CD14-positive monocyte (primary cell): ENCODE data around the gene TXLNB. TPM values are rescaled to one million over a fixed set of nuclear protein-coding genes. Genes with fewer than 3 reads are reported as not detected.

Experiments used
- DNase-seq, 3 donors: peaks; one replicate each; pipeline ENCODE4 v3.0.0-alpha.2; 2011 to 2022
- H2AFZ ChIP-seq: 2 replicates; pipeline ENCODE4 v1.6.0; 2012; ENCODE audit warnings: mild to moderate bottlenecking, low read depth, low read length, inconsistent platforms; ENCODE audit not compliant: insufficient read depth, poor library complexity, severe bottlenecking
- H3K27ac ChIP-seq, 2 donors: 1 replicate in 1 of 2; 2 replicates in 1 of 2; pipeline ENCODE4 v1.5.1; 2012 to 2013; ENCODE audit warnings: low read length in 2 of 2, control low read depth in 1 of 2, inconsistent platforms in 1 of 2, low read depth in 1 of 2, mild to moderate bottlenecking in 1 of 2
- H3K27me3 ChIP-seq, 2 donors: one replicate each; pipeline versions ENCODE4 v1.6.0 to v1.6.1; 2011 to 2013; ENCODE audit warnings: low read length in 2 of 2; ENCODE audit not compliant: control insufficient read depth in 2 of 2, insufficient read depth in 2 of 2
- H3K36me3 ChIP-seq, 2 donors: replicated peaks in 1 of 2; 1 replicate in 1 of 2; 2 replicates in 1 of 2; pipeline versions ENCODE4 v1.5.1 to v1.6.1; 2012 to 2013; ENCODE audit warnings: low read length in 2 of 2, control low read depth in 1 of 2, inconsistent platforms in 1 of 2, mild to moderate bottlenecking in 1 of 2; ENCODE audit not compliant: insufficient read depth in 2 of 2, control insufficient read depth in 1 of 2
- H3K4me1 ChIP-seq, 2 donors: 1 replicate in 1 of 2; 2 replicates in 1 of 2; pipeline versions ENCODE4 v1.5.1 to v1.6.1; 2012 to 2013; ENCODE audit warnings: low read length in 2 of 2, control low read depth in 1 of 2, inconsistent platforms in 1 of 2, mild to moderate bottlenecking in 1 of 2, moderate library complexity in 1 of 2; ENCODE audit not compliant: insufficient read depth in 2 of 2, control insufficient read depth in 1 of 2
- H3K4me2 ChIP-seq: replicated peaks from 2 replicates; pipeline ENCODE3; 2012; ENCODE audit warnings: low read length, moderate library complexity, mild to moderate bottlenecking; ENCODE audit not compliant: poor library complexity, severe bottlenecking; ENCODE audit errors: extremely low read depth
- H3K4me3 ChIP-seq, 3 experiments: fragments of 200-600 bp in 1 of 3; sonication (generic) in 1 of 3; replicated peaks in 1 of 3; 1 replicate in 2 of 3; 2 replicates in 1 of 3; pipeline ENCODE4 v1.5.1; 2011 to 2013; ENCODE audit warnings: low read length in 3 of 3, mild to moderate bottlenecking in 3 of 3, control low read depth in 2 of 3, low read depth in 2 of 3, inconsistent platforms in 1 of 3, moderate library complexity in 1 of 3
- H3K79me2 ChIP-seq: 2 replicates; pipeline ENCODE4 v1.6.0; 2012; ENCODE audit warnings: mild to moderate bottlenecking, control low read depth, inconsistent platforms, low read length, moderate library complexity; ENCODE audit not compliant: insufficient read depth
- H3K9ac ChIP-seq: 2 replicates; pipeline ENCODE4 v1.6.0; 2017; ENCODE audit warnings: low read length, mild to moderate bottlenecking; ENCODE audit not compliant: insufficient read depth, poor library complexity, severe bottlenecking
- H3K9me3 ChIP-seq, 2 donors: replicated peaks in 1 of 2; 1 replicate in 1 of 2; 2 replicates in 1 of 2; pipeline versions ENCODE4 v1.5.1 to v1.6.1; 2012 to 2013; ENCODE audit warnings: low read length in 2 of 2, control low read depth in 1 of 2; ENCODE audit not compliant: control insufficient read depth in 1 of 2, insufficient read depth in 1 of 2
- H4K20me1 ChIP-seq: 2 replicates; pipeline ENCODE4 v1.6.0; 2012; ENCODE audit warnings: mild to moderate bottlenecking, low read length, control low read depth, moderate library complexity; ENCODE audit not compliant: insufficient read depth
- H3K27ac Mint-ChIP-seq, 7 donors: one replicate each; pipeline ENCODE4 v1.8.0; 2020; ENCODE audit warnings: mild to moderate bottlenecking in 7 of 7, mixed read lengths in 7 of 7, moderate library complexity in 6 of 7, inconsistent platforms in 2 of 7
- H3K27me3 Mint-ChIP-seq, 3 donors: one replicate each; pipeline ENCODE4 v1.8.0; 2021 to 2022; ENCODE audit warnings: low read depth in 3 of 3, mild to moderate bottlenecking in 3 of 3, mixed read lengths in 3 of 3, moderate library complexity in 3 of 3, inconsistent platforms in 1 of 3
- H3K36me3 Mint-ChIP-seq, 2 donors: one replicate each; pipeline ENCODE4 v1.8.0; 2020; ENCODE audit warnings: mixed read lengths in 2 of 2, inconsistent platforms in 1 of 2, mild to moderate bottlenecking in 1 of 2
- H3K4me1 Mint-ChIP-seq: one replicate; pipeline ENCODE4 v1.8.0; 2020; ENCODE audit warnings: mild to moderate bottlenecking, mixed read lengths
- H3K4me3 Mint-ChIP-seq, 2 donors: one replicate each; pipeline ENCODE4 v1.8.0; 2020; ENCODE audit warnings: mild to moderate bottlenecking in 2 of 2, mixed read lengths in 2 of 2, moderate library complexity in 1 of 2
- H3K9me3 Mint-ChIP-seq, 7 donors: one replicate each; pipeline ENCODE4 v1.8.0; 2020 to 2022; ENCODE audit warnings: mixed read lengths in 7 of 7, mild to moderate bottlenecking in 6 of 7, moderate library complexity in 6 of 7, inconsistent platforms in 2 of 7
- CTCF ChIP-seq: fragments of 200-600 bp; IDR thresholded peaks from one replicate; pipeline ENCODE4 v1.8.0; 2022; ENCODE audit warnings: antibody characterized with exemption, mild to moderate bottlenecking
- WGBS: methylation state at CpG from one replicate; pipeline ENCODE4 v1.1.5; 2013; ENCODE audit warnings: missing lambda C conversion rate; ENCODE audit not compliant: insufficient coverage; 5-methylcytosine and 5-hydroxymethylcytosine counted together
- intact Hi-C, 2 donors: fragments of 100-400 bp; cut with micrococcal nuclease; formaldehyde crosslinking; loops; one replicate each; pipeline versions ENCODE4 v1.15.0 to v1.15.1; 2023
- polyA plus RNA-seq, 3 donors: library from polyadenylated mRNA; depleted of rRNA in 1 of 3; unstranded in 2 of 3; stranded (reverse) in 1 of 3; fragments of 300-500 nt in 2 of 3; fragments of >200 nt in 1 of 3; fragmentation: Illumina TruSeq in 2 of 3; gene quantifications; 1 replicate in 2 of 3; 2 replicates in 1 of 3; pipeline ENCODE4 v1.2.3, GENCODE V29; 2012 to 2021

Gene TXLNB
- polyA plus RNA-seq, 3 donors: 0.04 to 0.25 (median 0.14) TPM

- Histone ChIP-seq H3K9me3 (no peaks in the 10 kb centered on the region), H3K79me2 (no peaks in the 10 kb centered on the region), H2AFZ (no peak overlapping the region), H3K4me2 (no peak overlapping the region), H3K9ac (no peak overlapping the region), H3K4me3 (no peak overlapping the region), H3K4me1 (peaks cover 10 to 20% of the 10 kb centered on the region in 2 donors), H3K27ac (no peak overlapping the region), H4K20me1 (no peaks in the 10 kb centered on the region), H3K36me3 (no peaks in the 10 kb centered on the region), H3K27me3 (no peaks in the 10 kb centered on the region)
- no peak for DNase-seq
- H3K27me3 Mint-ChIP-seq: no peaks in the 10 kb centered on the region
- H3K27ac Mint-ChIP-seq: no peak overlapping the region
- TF ChIP-seq CTCF: no peak
- H3K4me3 Mint-ChIP-seq: no peak overlapping the region
- H3K4me1 Mint-ChIP-seq: peaks cover 24% of the 10 kb centered on the region
- no peaks in the 10 kb centered on the region for H3K9me3 Mint-ChIP-seq
- 13% methylated on average over 1 of the region's 4 CpGs for WGBS
- intact Hi-C loops: no loop called here
- no peaks in the 10 kb centered on the region for H3K36me3 Mint-ChIP-seq
These were observed 16.3 kb downstream of the TXLNB start for GRCh38 chr6:139275279-139276055.

- peak overlapping the region; percentile 18 to 36 for H3K4me3 Mint-ChIP-seq
- Histone ChIP-seq H3K4me2 (peak overlapping the region; percentile 31), H3K4me1 (peaks cover 0 to 9% of the 10 kb centered on the region in 2 donors), H3K4me3 (no peak overlapping the region), H3K27me3 (no peaks in the 10 kb centered on the region), H2AFZ (peak overlapping the region; percentile 49), H3K9ac (no peak overlapping the region), H3K27ac (peak overlapping the region in 1 of 2 donors; percentile 49), H3K9me3 (no peaks in the 10 kb centered on the region), H4K20me1 (no peaks in the 10 kb centered on the region), H3K79me2 (no peaks in the 10 kb centered on the region), H3K36me3 (no peaks in the 10 kb centered on the region)
- H3K9me3 Mint-ChIP-seq: no peaks in the 10 kb centered on the region
- DNase-seq: peak in 2 of 3 donors; percentile 12 to 29
- no peaks in the 10 kb centered on the region for H3K27me3 Mint-ChIP-seq
- WGBS: 43% methylated on average over 3 of the region's 6 CpGs
- intact Hi-C loops: no loop called here
- H3K36me3 Mint-ChIP-seq: no peaks in the 10 kb centered on the region
- TF ChIP-seq CTCF: no peak
- peak overlapping the region in 3 of 7 donors; percentile 63 to 74 (median 65) for H3K27ac Mint-ChIP-seq
- peaks cover 12% of the 10 kb centered on the region for H3K4me1 Mint-ChIP-seq
These were observed 20.7 kb downstream of the TXLNB start for GRCh38 chr6:139271056-139271455.
